Measurements from ENCODE around the gene PRLH. TPM values are rescaled to one million over a fixed set of nuclear protein-coding genes. Genes with fewer than 3 reads are reported as not detected.

Gene PRLH
- total and polyA plus RNA-seq, 2 of the 13 experiments (the other 11 are each of a cell fraction or from before 2014, with no cell fraction given) = not detected

- Histone ChIP-seq H3K36me3 (replicated peaks in 1 of 2; ENCODE audit: control insufficient read depth in 1 of 2, insufficient read depth in 2 of 2, low read length in 2 of 2) (no peaks in the 10 kb centered on the region), H3K27ac (ENCODE audit: extremely low read length, insufficient read depth, low read length) (no peak overlapping the region), H3K4me1 (ENCODE audit: insufficient read depth, low read length) (peaks cover 16% of the 10 kb centered on the region), H3K9ac (ENCODE audit: insufficient read depth, low read depth, low read length) (no peak overlapping the region), H4K20me1 (ENCODE audit: insufficient read depth, low read length) (no peaks in the 10 kb centered on the region), H3K79me2 (ENCODE audit: insufficient read depth, low read length) (no peaks in the 10 kb centered on the region), H3K4me2 (ENCODE audit: low read depth, low read length) (no peak overlapping the region), H3K4me3 (replicated peaks in 1 of 3; ENCODE audit: insufficient read depth in 1 of 3, low read depth in 2 of 3, low read length in 3 of 3) (no peak overlapping the region), H2AFZ (ENCODE audit: low read length) (no peak overlapping the region), H3K27me3 (ENCODE audit: control insufficient read depth in 1 of 2, insufficient read depth in 2 of 2, low read length in 2 of 2) (peaks cover 7 to 54% of the 10 kb centered on the region in 2 experiments; a peak in 4 of 5 replicates), H3K9me3 (ENCODE audit: low read length) (no peaks in the 10 kb centered on the region)
- no TSS peak for BruUV-seq (replicated peaks)
- FAIRE-seq (no peak), DNase-seq (ENCODE audit: low spot score) (no peak), ATAC-seq (no peak)
- in situ Hi-C loops (cut with HindIII; ENCODE audit: extremely low pct_ligation_motif_present, low pct_unique_long_range_greater_than_20kb) (no loop called here), intact Hi-C loops (cut with micrococcal nuclease; ENCODE audit: unreplicated experiment) (no loop called here)
- WGBS (ENCODE audit: low lambda C conversion rate) = 18% methylated on average over 6 of the region's 6 CpGs
- TF ChIP-seq ZFYVE20 (CRISPR knock-in tag; IDR thresholded peaks at IDR 0.05; ENCODE audit: borderline replicate concordance, low read depth) (no peak), HNRNPK (IDR thresholded peaks at IDR 0.05; ENCODE audit: low read depth, low read length, poor library complexity, severe bottlenecking) (no peak), JUNB (CRISPR knock-in tag; IDR thresholded peaks at IDR 0.05; ENCODE audit: borderline replicate concordance) (no peak), CENPT (CRISPR knock-in tag; IDR thresholded peaks at IDR 0.05; ENCODE audit: low read depth) (no peak), THAP8 (CRISPR knock-in tag; IDR thresholded peaks at IDR 0.05; ENCODE audit: borderline replicate concordance) (no peak), NFKB2 (CRISPR knock-in tag; IDR thresholded peaks at IDR 0.05; ENCODE audit: borderline replicate concordance) (no peak), HOMEZ (CRISPR knock-in tag; IDR thresholded peaks at IDR 0.05; ENCODE audit: low read depth) (no peak), ARNT2 (CRISPR knock-in tag; IDR thresholded peaks at IDR 0.05; ENCODE audit: low read depth) (no peak), SRSF1 (optimal IDR thresholded peaks at IDR 0.05; ENCODE audit: low read depth, low read length) (no peak), ZNF30 (CRISPR knock-in tag; IDR thresholded peaks at IDR 0.05) (no peak), ZNF432 (CRISPR knock-in tag; IDR thresholded peaks at IDR 0.05; ENCODE audit: borderline replicate concordance) (no peak), ZNF382 (CRISPR knock-in tag; IDR thresholded peaks at IDR 0.05; ENCODE audit: borderline replicate concordance) (no peak), ZNF124 (CRISPR knock-in tag; IDR thresholded peaks at IDR 0.05) (no peak), ZNF543 (CRISPR knock-in tag; IDR thresholded peaks at IDR 0.05) (no peak), ZNF205 (CRISPR knock-in tag; IDR thresholded peaks at IDR 0.05) (no peak), ONECUT2 (CRISPR knock-in tag; IDR thresholded peaks at IDR 0.05) (no peak), ZNF580 (CRISPR knock-in tag; IDR thresholded peaks at IDR 0.05; ENCODE audit: borderline replicate concordance, low read depth) (no peak)
- TF ChIP-seq, protein P1, sequence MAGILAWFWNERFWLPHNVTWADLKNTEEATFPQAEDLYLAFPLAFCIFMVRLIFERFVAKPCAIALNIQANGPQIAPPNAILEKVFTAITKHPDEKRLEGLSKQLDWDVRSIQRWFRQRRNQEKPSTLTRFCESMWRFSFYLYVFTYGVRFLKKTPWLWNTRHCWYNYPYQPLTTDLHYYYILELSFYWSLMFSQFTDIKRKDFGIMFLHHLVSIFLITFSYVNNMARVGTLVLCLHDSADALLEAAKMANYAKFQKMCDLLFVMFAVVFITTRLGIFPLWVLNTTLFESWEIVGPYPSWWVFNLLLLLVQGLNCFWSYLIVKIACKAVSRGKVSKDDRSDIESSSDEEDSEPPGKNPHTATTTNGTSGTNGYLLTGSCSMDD (CRISPR knock-in tag; IDR thresholded peaks at IDR 0.05) = no peak
- TF ChIP-seq, protein P2, sequence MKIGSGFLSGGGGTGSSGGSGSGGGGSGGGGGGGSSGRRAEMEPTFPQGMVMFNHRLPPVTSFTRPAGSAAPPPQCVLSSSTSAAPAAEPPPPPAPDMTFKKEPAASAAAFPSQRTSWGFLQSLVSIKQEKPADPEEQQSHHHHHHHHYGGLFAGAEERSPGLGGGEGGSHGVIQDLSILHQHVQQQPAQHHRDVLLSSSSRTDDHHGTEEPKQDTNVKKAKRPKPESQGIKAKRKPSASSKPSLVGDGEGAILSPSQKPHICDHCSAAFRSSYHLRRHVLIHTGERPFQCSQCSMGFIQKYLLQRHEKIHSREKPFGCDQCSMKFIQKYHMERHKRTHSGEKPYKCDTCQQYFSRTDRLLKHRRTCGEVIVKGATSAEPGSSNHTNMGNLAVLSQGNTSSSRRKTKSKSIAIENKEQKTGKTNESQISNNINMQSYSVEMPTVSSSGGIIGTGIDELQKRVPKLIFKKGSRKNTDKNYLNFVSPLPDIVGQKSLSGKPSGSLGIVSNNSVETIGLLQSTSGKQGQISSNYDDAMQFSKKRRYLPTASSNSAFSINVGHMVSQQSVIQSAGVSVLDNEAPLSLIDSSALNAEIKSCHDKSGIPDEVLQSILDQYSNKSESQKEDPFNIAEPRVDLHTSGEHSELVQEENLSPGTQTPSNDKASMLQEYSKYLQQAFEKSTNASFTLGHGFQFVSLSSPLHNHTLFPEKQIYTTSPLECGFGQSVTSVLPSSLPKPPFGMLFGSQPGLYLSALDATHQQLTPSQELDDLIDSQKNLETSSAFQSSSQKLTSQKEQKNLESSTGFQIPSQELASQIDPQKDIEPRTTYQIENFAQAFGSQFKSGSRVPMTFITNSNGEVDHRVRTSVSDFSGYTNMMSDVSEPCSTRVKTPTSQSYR (CRISPR knock-in tag; IDR thresholded peaks at IDR 0.05; ENCODE audit: borderline replicate concordance) = no peak
- POLR2A ChIA-PET = no interaction called here
- CTCF ChIA-PET (ENCODE audit: low intra/inter-chr PET ratio, low total read pairs) = no interaction called here
Observed at GRCh38 chr2:237539681-237540080, 26.7 kb upstream of the PRLH start.
